Heart left ventricle (tissue), 16 donors: ENCODE results near the gene HENMT1. TPM values are rescaled to one million over a fixed set of nuclear protein-coding genes. Genes with fewer than 3 reads are reported as not detected.
A peak's percentile ranks its signal among the peaks of the same experiment; 100 is the strongest.

Source experiments
- ATAC-seq, 4 donors: fragments of 200-7000 bp; cut with Tn5 transposase; one replicate each; pipeline ENCODE4 v1.9.1; 2020 to 2022; ENCODE audit warnings: moderate library complexity in 4 of 4, mild to moderate bottlenecking in 3 of 4, moderate number of reproducible peaks in 1 of 4
- DNase-seq, 5 donors: peaks; one replicate each; pipeline ENCODE4 v3.0.0-alpha.2; 2020
- H3K27ac ChIP-seq, 12 donors: fragments of 200-600 bp; sonication (generic) in 4 of 12; one replicate each; pipeline versions ENCODE4 v1.5.0 to v1.8.0; 2016 to 2022; ENCODE audit warnings: mild to moderate bottlenecking in 2 of 12
- H3K27me3 ChIP-seq, 9 donors: fragments of 200-600 bp; sonication (generic) in 2 of 9; one replicate each; pipeline versions ENCODE4 v1.5.1 to v1.8.0; 2016 to 2022; ENCODE audit warnings: mild to moderate bottlenecking in 3 of 9
- H3K36me3 ChIP-seq, 9 donors: fragments of 200-600 bp; sonication (generic) in 2 of 9; one replicate each; pipeline versions ENCODE4 v1.5.0 to v1.8.0; 2018 to 2022; ENCODE audit warnings: mild to moderate bottlenecking in 2 of 9
- H3K4me1 ChIP-seq, 12 donors: fragments of 200-600 bp; sonication (generic) in 4 of 12; one replicate each; pipeline versions ENCODE4 v1.5.0 to v1.8.0; 2016 to 2022; ENCODE audit warnings: mild to moderate bottlenecking in 3 of 12
- H3K4me3 ChIP-seq, 12 donors: fragments of 200-600 bp; sonication (generic) in 4 of 12; one replicate each; pipeline versions ENCODE4 v1.5.0 to v1.8.0; 2017 to 2022; ENCODE audit warnings: mild to moderate bottlenecking in 9 of 12, moderate library complexity in 4 of 12
- H3K9me3 ChIP-seq, 12 donors: fragments of 200-600 bp; sonication (generic) in 4 of 12; one replicate each; pipeline versions ENCODE4 v1.5.0 to v1.8.0; 2016 to 2022; ENCODE audit warnings: mild to moderate bottlenecking in 1 of 12
- POLR2A ChIP-seq, 2 donors: fragments of 450-650 bp; IDR thresholded peaks; one replicate each; pipeline ENCODE4 v1.6.1; 2017; ENCODE audit warnings: antibody characterized with exemption in 2 of 2, mild to moderate bottlenecking in 2 of 2, moderate library complexity in 2 of 2
- WGBS, 4 donors: extraction: QIAGEN DNeasy Blood & Tissue Kit in 2 of 4; methylation state at CpG; one replicate each; pipeline versions ENCODE4 v1.1.5 to v1.1.7; 2013 to 2018; 5-methylcytosine and 5-hydroxymethylcytosine counted together
- intact Hi-C, 10 donors: fragments of 100-400 bp; cut with DNase I; formaldehyde crosslinking; loops; one replicate each; pipeline versions ENCODE4 v1.11.1 to v1.14.2; 2022
- polyA plus RNA-seq, 2 donors: library from polyadenylated mRNA; stranded (reverse); fragments of 200-250 nt; gene quantifications; one replicate each; pipeline ENCODE4 v1.2.3, GENCODE V29; 2013
- total RNA-seq, 9 donors: library from RNA; depleted of rRNA in 2 of 9; stranded (reverse); fragments of >200 nt in 2 of 9; fragmentation: NEBNext Ultra II Directional in 3 of 9; extraction: Animal tissue kit (Norgen Biotek cat#: 25700) in 3 of 9; gene quantifications; one replicate each; pipeline versions ENCODE4 v1.1.0 to v1.2.4, GENCODE V29; 2016 to 2023
- TF ChIP-seq, protein P1 (sequence below), 12 donors: fragments of 200-600 bp; sonication (generic) in 4 of 12; IDR thresholded peaks; one replicate each; pipeline versions ENCODE4 v1.5.0 to v1.8.0; 2018 to 2022; ENCODE audit warnings: antibody characterized with exemption in 12 of 12, mild to moderate bottlenecking in 5 of 12
- donor health status: ischemic (EF 13 %, LVEDD 7.1; RV severe dilation, severe dysfunction).
- donor health status: healthy with polysubstance abuse.
- donor health status: DM: no; HTN: yes; CAD: no.
- donor health status: DM: no; HTN: no; CAD: no.
- donor health status: ischemic (EF 25% LVEDD 6.9; RV normal size, moderate dysfunction).
- donor health status: ischemic (EF 25% LVEDD 5.7; RV mildly dilated, moderate dysfunction).
- donor health status: healthy.
- donor health status: DM: yes; HTN: yes; CAD: no.
- donor health status: ischemic (EF 35%, LVEDD 5.7; RV mildly dilated, moderate dysfunction).
- donor health status: nonischemic (EF 11% LVEDD 7.7; RV severe dilation, severe dysfunction).
- donor health status: DM: yes; HTN: yes; CAD: no.
- donor health status: PGD.
- donor health status: ischemic (EF 29% LVEDD 5.4; RV normal size, mild dysfunction).
- donor health status: nonischemic (EF 23%, LVEDD 6.1; RV moderate dilation, normal function).

Gene HENMT1
- total and polyA plus RNA-seq, 11 donors: 0.44 to 4.5 (median 0.93) TPM

DNA sequence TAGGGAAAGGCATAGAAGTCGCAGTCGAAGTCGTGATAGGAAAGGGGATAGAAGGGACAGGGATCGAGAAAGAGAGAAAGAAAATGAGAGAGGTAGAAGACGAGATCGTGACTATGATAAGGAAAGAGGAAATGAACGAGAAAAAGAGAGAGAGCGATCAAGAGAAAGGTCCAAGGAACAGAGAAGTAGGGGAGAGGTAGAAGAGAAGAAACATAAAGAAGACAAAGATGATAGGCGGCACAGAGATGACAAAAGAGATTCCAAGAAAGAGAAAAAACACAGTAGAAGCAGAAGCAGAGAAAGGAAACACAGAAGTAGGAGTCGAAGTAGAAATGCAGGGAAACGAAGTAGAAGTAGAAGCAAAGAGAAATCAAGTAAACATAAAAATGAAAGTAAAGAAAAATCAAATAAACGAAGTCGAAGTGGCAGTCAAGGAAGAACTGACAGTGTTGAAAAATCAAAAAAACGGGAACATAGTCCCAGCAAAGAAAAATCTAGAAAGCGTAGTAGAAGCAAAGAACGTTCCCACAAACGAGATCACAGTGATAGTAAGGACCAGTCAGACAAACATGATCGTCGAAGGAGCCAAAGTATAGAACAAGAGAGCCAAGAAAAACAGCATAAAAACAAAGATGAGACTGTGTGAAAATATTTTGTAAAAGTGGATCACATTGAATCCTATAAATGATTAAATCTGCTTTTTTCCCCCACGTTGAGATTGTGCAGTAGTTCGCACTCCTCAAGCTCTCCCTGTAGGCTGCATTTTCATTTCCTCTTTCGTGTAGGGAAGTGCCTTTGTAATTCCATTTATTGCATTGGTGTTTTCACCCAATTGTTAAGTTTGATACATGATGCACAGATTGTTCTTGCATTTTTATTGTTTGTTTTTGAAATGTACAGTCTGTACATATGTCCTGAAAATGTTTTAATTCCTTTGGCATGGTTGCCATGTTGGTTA is 38.8 kb upstream of the HENMT1 start:
- Histone ChIP-seq H3K4me1 (peaks cover 0 to 45% (median 10%) of the 10 kb centered on the region in 12 donors), H3K27me3 (no peaks in the 10 kb centered on the region), H3K36me3 (peaks cover 0 to 71% (median 67%) of the 10 kb centered on the region in 9 donors), H3K4me3 (peak overlapping the region in 1 of 12 donors; percentile 18), H3K27ac (peak overlapping the region in 1 of 12 donors; percentile 82), H3K9me3 (no peaks in the 10 kb centered on the region)
- TF ChIP-seq, protein P1, sequence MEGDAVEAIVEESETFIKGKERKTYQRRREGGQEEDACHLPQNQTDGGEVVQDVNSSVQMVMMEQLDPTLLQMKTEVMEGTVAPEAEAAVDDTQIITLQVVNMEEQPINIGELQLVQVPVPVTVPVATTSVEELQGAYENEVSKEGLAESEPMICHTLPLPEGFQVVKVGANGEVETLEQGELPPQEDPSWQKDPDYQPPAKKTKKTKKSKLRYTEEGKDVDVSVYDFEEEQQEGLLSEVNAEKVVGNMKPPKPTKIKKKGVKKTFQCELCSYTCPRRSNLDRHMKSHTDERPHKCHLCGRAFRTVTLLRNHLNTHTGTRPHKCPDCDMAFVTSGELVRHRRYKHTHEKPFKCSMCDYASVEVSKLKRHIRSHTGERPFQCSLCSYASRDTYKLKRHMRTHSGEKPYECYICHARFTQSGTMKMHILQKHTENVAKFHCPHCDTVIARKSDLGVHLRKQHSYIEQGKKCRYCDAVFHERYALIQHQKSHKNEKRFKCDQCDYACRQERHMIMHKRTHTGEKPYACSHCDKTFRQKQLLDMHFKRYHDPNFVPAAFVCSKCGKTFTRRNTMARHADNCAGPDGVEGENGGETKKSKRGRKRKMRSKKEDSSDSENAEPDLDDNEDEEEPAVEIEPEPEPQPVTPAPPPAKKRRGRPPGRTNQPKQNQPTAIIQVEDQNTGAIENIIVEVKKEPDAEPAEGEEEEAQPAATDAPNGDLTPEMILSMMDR (IDR thresholded peaks at IDR 0.05): no peak
- TF ChIP-seq POLR2A (IDR thresholded peaks at IDR 0.05): no peak
- 84 to 86% (median 84%) methylated on average over 22 of the region's 22 CpGs for WGBS, 4 donors
- intact Hi-C loops: loop anchor here in 1 of 10 donors (10.0 kb wide), 1 partner anchor 45 kb away; the partner anchor contains the start of gene STXBP3
- DNase-seq: no peak
- no peak for ATAC-seq

DNA sequence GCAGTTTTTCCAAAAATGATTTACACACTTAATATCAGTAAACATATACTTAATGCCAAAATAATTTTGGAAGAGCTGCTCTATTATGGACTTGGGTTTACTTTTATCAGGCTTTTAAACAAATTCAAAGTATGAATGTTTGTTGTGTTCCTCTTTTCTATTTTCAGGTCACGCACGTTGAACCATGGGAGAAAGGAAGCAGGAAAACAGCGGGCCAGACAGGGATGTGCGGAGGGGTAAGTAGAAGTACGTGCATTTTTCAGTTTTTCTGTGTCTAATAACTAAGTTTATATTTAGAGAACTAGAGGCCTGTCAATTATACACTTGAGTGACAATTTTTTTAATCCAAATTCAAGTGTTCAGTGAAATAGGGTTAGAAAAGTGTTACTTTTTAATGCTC is 34.6 kb upstream of the HENMT1 start:
- intact Hi-C loops: loop anchor here in 2 of 10 donors (2.0 to 10.0 kb wide), 2 partner anchors 19 to 49 kb away; partner anchors contain the start of gene STXBP3 (in 1 of the 2)
- no peak for ATAC-seq
- no peaks in the 10 kb centered on the region for H3K27me3 ChIP-seq
- DNase-seq: no peak
- H3K36me3 ChIP-seq: peaks cover 0 to 54% (median 51%) of the 10 kb centered on the region in 9 donors
- WGBS, 4 donors: 55 to 64% (median 59%) methylated on average over 5 of the region's 5 CpGs
- no peak for TF ChIP-seq POLR2A (IDR thresholded peaks at IDR 0.05)
- peak overlapping the region in 1 of 12 donors; percentile 89 for H3K4me3 ChIP-seq
- H3K9me3 ChIP-seq: no peaks in the 10 kb centered on the region
- H3K4me1 ChIP-seq: peaks cover 0 to 69% (median 32%) of the 10 kb centered on the region in 12 donors
- peak overlapping the region in 1 of 12 donors; percentile 99 for H3K27ac ChIP-seq

DNA sequence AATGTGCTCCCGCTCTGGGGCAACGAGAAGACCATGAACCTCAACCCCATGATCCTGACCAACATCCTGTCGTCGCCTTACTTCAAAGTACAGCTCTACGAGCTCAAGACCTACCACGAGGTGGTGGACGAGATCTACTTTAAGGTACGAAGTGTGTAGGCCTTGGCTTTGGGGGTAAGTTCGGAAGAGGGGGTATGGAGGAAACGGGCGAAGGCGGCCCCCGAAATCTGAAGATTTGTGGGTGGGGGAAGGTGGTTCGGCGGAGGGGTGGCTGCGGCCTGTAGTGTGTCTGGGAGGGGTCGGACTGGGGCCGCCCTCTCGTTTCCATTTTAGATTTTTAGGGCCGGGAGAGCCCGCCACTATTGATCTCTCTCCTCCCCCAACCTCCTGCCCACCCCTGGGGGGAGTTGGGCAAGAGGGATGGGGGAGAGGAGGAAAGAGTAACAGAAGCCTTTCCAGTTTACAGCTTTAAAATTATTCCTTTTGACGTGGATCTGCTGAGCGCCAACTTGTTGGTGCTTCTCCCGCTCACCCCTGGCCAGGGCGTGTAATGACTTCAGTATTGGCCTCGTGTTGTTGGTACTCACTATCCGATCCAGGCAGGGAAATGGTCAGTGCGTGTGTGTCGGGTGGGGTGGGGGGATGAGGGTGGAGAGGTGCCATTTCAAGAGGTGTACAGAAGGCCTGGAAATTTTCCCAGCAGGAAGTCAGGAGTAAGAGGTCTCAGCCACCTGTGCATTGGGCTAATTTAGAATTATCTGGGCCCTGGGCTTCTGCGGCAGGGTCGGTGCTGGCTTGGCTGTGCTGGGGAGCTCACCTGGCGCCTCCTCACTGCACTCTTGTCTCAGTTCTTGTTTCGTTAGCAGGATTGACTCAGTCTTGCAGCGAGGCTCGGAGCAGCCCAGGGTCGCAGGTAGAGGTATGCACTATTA is 32.1 kb upstream of the HENMT1 start:
- ATAC-seq (peak; percentile 10 to 73 (median 59)), DNase-seq (peak in 4 of 5 donors; percentile 27 to 58 (median 45))
- peak overlapping the region; percentile 93 to 99 (median 97) for H3K27ac ChIP-seq
- no peaks in the 10 kb centered on the region for H3K9me3 ChIP-seq
- H3K4me3 ChIP-seq: peak overlapping the region; percentile 60 to 91 (median 84)
- 1% methylated on average over 35 to 36 of the region's 36 CpGs for WGBS, 4 donors
- peaks cover 0 to 47% (median 33%) of the 10 kb centered on the region in 12 donors for H3K4me1 ChIP-seq
- intact Hi-C loops: loop anchor here in 6 of 10 donors (1.0 to 10.0 kb wide), 5 partner anchors 32 to 491 kb away; partner anchors contain the start of genes STXBP3 (in 6 of the 6), HENMT1 (in 1 of the 6) and SLC25A24 (in 1 of the 6)
- no peak for TF ChIP-seq POLR2A (IDR thresholded peaks at IDR 0.05)
- TF ChIP-seq, protein P1 (IDR thresholded peaks at IDR 0.05): peak in 4 of 12 donors; percentile 8 to 31 (median 16)
- no peaks in the 10 kb centered on the region for H3K27me3 ChIP-seq
- peaks cover 0 to 29% (median 26%) of the 10 kb centered on the region in 9 donors for H3K36me3 ChIP-seq
